Ectodermal cell (in vitro differentiated cells): ENCODE results near the gene MAX.

Source experiments
- H3K27ac ChIP-seq: 2 replicates; pipeline ENCODE4 v1.7.0; 2013; ENCODE audit warnings: mild to moderate bottlenecking, low read depth, low read length; ENCODE audit not compliant: insufficient read depth, poor library complexity, severe bottlenecking
- H3K27me3 ChIP-seq: 2 replicates; pipeline ENCODE4 v1.7.0; 2013; ENCODE audit warnings: mild to moderate bottlenecking, low read length; ENCODE audit not compliant: insufficient read depth, control insufficient read depth, poor library complexity, severe bottlenecking
- H3K36me3 ChIP-seq: one replicate; pipeline ENCODE4 v1.7.0; 2013; ENCODE audit warnings: low read length; ENCODE audit not compliant: control insufficient read depth, insufficient read depth
- H3K4me1 ChIP-seq: one replicate; pipeline ENCODE4 v1.7.0; 2013; ENCODE audit warnings: low read length; ENCODE audit not compliant: control insufficient read depth, insufficient read depth
- H3K4me3 ChIP-seq: 2 replicates; pipeline ENCODE4 v1.7.0; 2013; ENCODE audit warnings: low read depth, low read length, control low read depth; ENCODE audit not compliant: insufficient read depth
- H3K9me3 ChIP-seq: 2 replicates; pipeline ENCODE4 v1.7.0; 2013; ENCODE audit warnings: mild to moderate bottlenecking, low read length, moderate library complexity; ENCODE audit not compliant: control insufficient read depth
- WGBS, 2 experiments: methylation state at CpG; one replicate each; pipeline ENCODE4 v1.1.7; 2013; ENCODE audit warnings: missing lambda C conversion rate in 2 of 2; 5-methylcytosine and 5-hydroxymethylcytosine counted together

The MAX gene

GRCh38 chr14:65134651-65135579, 32.6 kb upstream of the MAX start:
- no peaks in the 10 kb centered on the region for H3K36me3 ChIP-seq
- H3K27me3 ChIP-seq: no peaks in the 10 kb centered on the region
- no peak overlapping the region for H3K27ac ChIP-seq
- no peaks in the 10 kb centered on the region for H3K9me3 ChIP-seq
- no peaks in the 10 kb centered on the region for H3K4me1 ChIP-seq
- no peak overlapping the region for H3K4me3 ChIP-seq
- WGBS, 2 experiments: 86 to 88% methylated on average over 12 of the region's 12 CpGs

DNA sequence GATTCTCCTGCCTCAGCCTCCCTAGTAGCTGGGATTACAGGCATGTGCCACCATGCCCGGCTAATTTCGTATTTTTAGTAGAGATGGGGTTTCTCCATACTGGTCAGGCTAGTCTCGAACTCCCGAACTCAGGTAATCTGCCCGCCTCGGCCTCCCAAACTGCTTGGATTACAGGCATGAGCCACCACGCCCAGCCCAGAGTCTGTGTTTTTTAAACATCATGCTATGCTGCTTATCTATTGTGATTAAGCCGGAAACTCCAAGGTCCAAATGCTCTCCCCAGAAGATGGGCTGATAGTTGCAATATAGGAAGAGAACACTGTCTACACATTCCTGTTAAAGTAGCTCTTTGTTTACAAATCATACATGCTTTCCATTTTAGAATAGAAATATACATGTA, 30.5 kb upstream of the MAX start:
- Histone ChIP-seq H3K36me3 (no peaks in the 10 kb centered on the region), H3K27ac (no peak overlapping the region), H3K9me3 (no peaks in the 10 kb centered on the region), H3K4me1 (no peaks in the 10 kb centered on the region), H3K27me3 (no peaks in the 10 kb centered on the region), H3K4me3 (no peak overlapping the region)
- 94 to 95% methylated on average over 8 of the region's 8 CpGs for WGBS, 2 experiments

GRCh38 chr14:65131301-65131701, 29.0 kb upstream of the MAX start:
- H3K27ac ChIP-seq: no peak overlapping the region
- H3K36me3 ChIP-seq: no peaks in the 10 kb centered on the region
- 92 to 93% methylated on average over 6 of the region's 7 CpGs for WGBS, 2 experiments
- no peaks in the 10 kb centered on the region for H3K27me3 ChIP-seq
- no peaks in the 10 kb centered on the region for H3K9me3 ChIP-seq
- no peak overlapping the region for H3K4me3 ChIP-seq
- H3K4me1 ChIP-seq: no peaks in the 10 kb centered on the region

- H3K27ac ChIP-seq: no peak overlapping the region
- no peak overlapping the region for H3K4me3 ChIP-seq
- no peaks in the 10 kb centered on the region for H3K27me3 ChIP-seq
- H3K36me3 ChIP-seq: no peaks in the 10 kb centered on the region
- no peaks in the 10 kb centered on the region for H3K4me1 ChIP-seq
- 89 to 96% methylated on average over 5 of the region's 5 CpGs for WGBS, 2 experiments
- no peaks in the 10 kb centered on the region for H3K9me3 ChIP-seq
Measured at GRCh38 chr14:65128096-65128495, 25.8 kb upstream of the MAX start.

- no peaks in the 10 kb centered on the region for H3K36me3 ChIP-seq
- H3K27ac ChIP-seq: no peak overlapping the region
- H3K27me3 ChIP-seq: no peaks in the 10 kb centered on the region
- no peak overlapping the region for H3K4me3 ChIP-seq
- H3K9me3 ChIP-seq: no peaks in the 10 kb centered on the region
- no peaks in the 10 kb centered on the region for H3K4me1 ChIP-seq
- 90 to 94% methylated on average over 15 of the region's 15 CpGs for WGBS, 2 experiments
Measured at GRCh38 chr14:65117769-65118745, 15.7 kb upstream of the MAX start.

DNA sequence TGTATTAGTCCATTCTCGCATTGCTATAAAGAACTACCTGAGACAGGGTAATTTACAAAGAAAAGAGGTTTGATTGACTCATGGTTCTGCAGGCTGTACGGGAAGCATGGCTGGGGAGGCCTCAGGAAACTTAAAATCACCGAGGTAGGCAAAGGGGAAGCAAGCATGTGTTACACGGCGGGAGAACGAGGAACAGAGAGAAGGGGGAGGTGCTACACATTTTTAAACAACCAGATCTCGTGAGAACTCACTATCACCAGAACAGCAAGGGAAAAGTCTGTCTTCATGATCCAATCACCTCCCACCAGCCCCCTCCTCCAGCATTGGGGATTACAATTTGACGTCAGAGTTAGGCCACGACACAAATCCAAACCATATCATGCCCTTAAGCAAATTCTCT, 13.3 kb upstream of the MAX start:
- Histone ChIP-seq H3K27ac (no peak overlapping the region), H3K9me3 (no peaks in the 10 kb centered on the region), H3K27me3 (no peaks in the 10 kb centered on the region), H3K4me3 (no peak overlapping the region), H3K4me1 (no peaks in the 10 kb centered on the region), H3K36me3 (no peaks in the 10 kb centered on the region)
- 88 to 90% methylated on average over 9 of the region's 9 CpGs for WGBS, 2 experiments

- Histone ChIP-seq H3K4me3 (no peak overlapping the region), H3K9me3 (no peaks in the 10 kb centered on the region), H3K36me3 (no peaks in the 10 kb centered on the region), H3K27me3 (no peaks in the 10 kb centered on the region), H3K27ac (no peak overlapping the region), H3K4me1 (no peaks in the 10 kb centered on the region)
- 71 to 74% methylated on average over 5 of the region's 5 CpGs for WGBS, 2 experiments
Measured at GRCh38 chr14:65110525-65110924, 8.2 kb upstream of the MAX start.

- Histone ChIP-seq H3K9me3 (no peaks in the 10 kb centered on the region), H3K4me1 (no peaks in the 10 kb centered on the region), H3K27me3 (no peaks in the 10 kb centered on the region), H3K36me3 (no peaks in the 10 kb centered on the region), H3K27ac (no peak overlapping the region), H3K4me3 (no peak overlapping the region)
- WGBS, 2 experiments: 89 to 92% methylated on average over 4 of the region's 4 CpGs
Measured at GRCh38 chr14:65109357-65109756, 7.0 kb upstream of the MAX start.

- Histone ChIP-seq H3K27me3 (peaks cover 12% of the 10 kb centered on the region), H3K4me1 (peaks cover 3% of the 10 kb centered on the region), H3K36me3 (no peaks in the 10 kb centered on the region), H3K4me3 (no peak overlapping the region), H3K9me3 (no peaks in the 10 kb centered on the region), H3K27ac (no peak overlapping the region)
- no CpG with 5 or more reads among the region's 1 CpG for WGBS, 2 experiments
Measured at GRCh38 chr14:65107200-65107599, 4.9 kb upstream of the MAX start.

- H3K27me3 ChIP-seq: peaks cover 12% of the 10 kb centered on the region
- 80 to 82% methylated on average over 1 of the region's 1 CpG for WGBS, 2 experiments
Measured at GRCh38 chr14:65106736-65107135, 4.4 kb upstream of the MAX start.

More at GRCh38 chr14:65106736-65107135, 4.4 kb upstream of the MAX start:
- Histone ChIP-seq H3K4me1 (peaks cover 3% of the 10 kb centered on the region), H3K4me3 (no peak overlapping the region), H3K27ac (no peak overlapping the region), H3K9me3 (no peaks in the 10 kb centered on the region), H3K36me3 (no peaks in the 10 kb centered on the region)
